RWPE2 (cell line): ENCODE results near the gene GPR55.

ENCODE experiments used
- ATAC-seq: fragments of 200-7000 bp; cut with Tn5 transposase; 3 replicates; pipeline ENCODE4 v1.9.1; 2021; ENCODE audit warnings: low read depth
- DNase-seq: peaks from one replicate; pipeline ENCODE4 v3.0.0-alpha.2; 2020; ENCODE audit warnings: low spot score
- H3K27ac ChIP-seq: fragments of 450-650 bp; 2 replicates; pipeline ENCODE4 v1.5.1; 2017; ENCODE audit warnings: mild to moderate bottlenecking; ENCODE audit not compliant: poor library complexity, severe bottlenecking
- H3K27me3 ChIP-seq: fragments of 250-450 bp; sonication (Bioruptor Pico); 2 replicates; pipeline ENCODE4 v1.5.1; 2021; ENCODE audit warnings: mild to moderate bottlenecking, moderate library complexity; ENCODE audit not compliant: insufficient read depth, poor library complexity, severe bottlenecking
- H3K36me3 ChIP-seq: fragments of 250-450 bp; sonication (Bioruptor Pico); 2 replicates; pipeline ENCODE4 v1.5.1; 2020; ENCODE audit warnings: low read depth, mild to moderate bottlenecking, moderate library complexity
- H3K4me1 ChIP-seq: fragments of 250-450 bp; sonication (Bioruptor Pico); 2 replicates; pipeline ENCODE4 v1.5.1; 2021; ENCODE audit warnings: mild to moderate bottlenecking, moderate library complexity; ENCODE audit not compliant: insufficient read depth, poor library complexity, severe bottlenecking
- H3K4me3 ChIP-seq: fragments of 250-450 bp; sonication (Bioruptor Pico); 2 replicates; pipeline ENCODE4 v1.5.1; 2021; ENCODE audit warnings: mild to moderate bottlenecking, moderate library complexity; ENCODE audit not compliant: severe bottlenecking
- H3K9me3 ChIP-seq: fragments of 250-450 bp; sonication (Bioruptor Pico); 2 replicates; pipeline ENCODE4 v1.5.1; 2021; ENCODE audit warnings: mild to moderate bottlenecking, moderate library complexity; ENCODE audit not compliant: severe bottlenecking
- TF ChIP-seq, protein P1 (sequence below): fragments of 450-650 bp; IDR thresholded peaks from one replicate; pipeline ENCODE4 v1.5.1; 2017; ENCODE audit warnings: mild to moderate bottlenecking, moderate library complexity; ENCODE audit not compliant: poor library complexity, severe bottlenecking

GPR55 gene

DNA sequence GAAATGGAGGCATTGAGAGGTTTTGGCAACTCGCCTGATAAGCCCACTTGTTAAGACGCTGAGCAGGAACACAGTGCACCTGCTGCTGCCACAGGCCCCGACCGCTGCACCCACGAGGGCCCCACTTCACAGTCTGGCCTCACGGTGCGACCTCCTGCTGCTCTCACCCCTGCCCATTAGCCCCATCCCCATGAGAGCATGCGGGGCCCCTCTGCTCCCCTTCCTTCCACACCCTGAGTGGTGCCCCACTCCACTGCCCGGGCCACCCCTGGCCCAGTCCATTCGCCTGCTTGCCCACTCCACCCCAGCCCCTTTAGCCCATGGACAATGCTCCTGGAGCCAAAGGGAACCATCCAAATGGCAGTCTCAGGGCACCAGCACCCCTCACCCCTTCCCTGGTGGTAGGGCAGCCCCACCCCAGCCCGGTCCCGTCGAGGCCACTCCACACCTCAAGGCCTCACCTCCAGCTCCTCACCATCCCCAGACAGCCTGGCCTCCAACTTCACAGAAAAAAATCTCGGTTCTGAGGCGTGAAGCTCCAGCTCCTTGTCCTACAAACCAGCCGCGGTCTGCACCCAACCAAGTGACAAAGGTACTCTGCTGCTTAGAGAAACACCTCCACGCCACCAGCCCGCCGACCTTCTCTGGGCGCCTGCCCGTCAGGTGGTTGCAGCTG lies 6.7 kb upstream of the GPR55 start:
- peak; percentile 52 for DNase-seq
- no peak overlapping the region for H3K27ac ChIP-seq
- no peak for ATAC-seq
- H3K4me1 ChIP-seq = no peaks in the 10 kb centered on the region
- H3K9me3 ChIP-seq = no peaks in the 10 kb centered on the region
- H3K4me3 ChIP-seq = no peak overlapping the region
- no peaks in the 10 kb centered on the region for H3K36me3 ChIP-seq
- H3K27me3 ChIP-seq = no peaks in the 10 kb centered on the region
- TF ChIP-seq, protein P1, sequence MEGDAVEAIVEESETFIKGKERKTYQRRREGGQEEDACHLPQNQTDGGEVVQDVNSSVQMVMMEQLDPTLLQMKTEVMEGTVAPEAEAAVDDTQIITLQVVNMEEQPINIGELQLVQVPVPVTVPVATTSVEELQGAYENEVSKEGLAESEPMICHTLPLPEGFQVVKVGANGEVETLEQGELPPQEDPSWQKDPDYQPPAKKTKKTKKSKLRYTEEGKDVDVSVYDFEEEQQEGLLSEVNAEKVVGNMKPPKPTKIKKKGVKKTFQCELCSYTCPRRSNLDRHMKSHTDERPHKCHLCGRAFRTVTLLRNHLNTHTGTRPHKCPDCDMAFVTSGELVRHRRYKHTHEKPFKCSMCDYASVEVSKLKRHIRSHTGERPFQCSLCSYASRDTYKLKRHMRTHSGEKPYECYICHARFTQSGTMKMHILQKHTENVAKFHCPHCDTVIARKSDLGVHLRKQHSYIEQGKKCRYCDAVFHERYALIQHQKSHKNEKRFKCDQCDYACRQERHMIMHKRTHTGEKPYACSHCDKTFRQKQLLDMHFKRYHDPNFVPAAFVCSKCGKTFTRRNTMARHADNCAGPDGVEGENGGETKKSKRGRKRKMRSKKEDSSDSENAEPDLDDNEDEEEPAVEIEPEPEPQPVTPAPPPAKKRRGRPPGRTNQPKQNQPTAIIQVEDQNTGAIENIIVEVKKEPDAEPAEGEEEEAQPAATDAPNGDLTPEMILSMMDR = no peak

DNA sequence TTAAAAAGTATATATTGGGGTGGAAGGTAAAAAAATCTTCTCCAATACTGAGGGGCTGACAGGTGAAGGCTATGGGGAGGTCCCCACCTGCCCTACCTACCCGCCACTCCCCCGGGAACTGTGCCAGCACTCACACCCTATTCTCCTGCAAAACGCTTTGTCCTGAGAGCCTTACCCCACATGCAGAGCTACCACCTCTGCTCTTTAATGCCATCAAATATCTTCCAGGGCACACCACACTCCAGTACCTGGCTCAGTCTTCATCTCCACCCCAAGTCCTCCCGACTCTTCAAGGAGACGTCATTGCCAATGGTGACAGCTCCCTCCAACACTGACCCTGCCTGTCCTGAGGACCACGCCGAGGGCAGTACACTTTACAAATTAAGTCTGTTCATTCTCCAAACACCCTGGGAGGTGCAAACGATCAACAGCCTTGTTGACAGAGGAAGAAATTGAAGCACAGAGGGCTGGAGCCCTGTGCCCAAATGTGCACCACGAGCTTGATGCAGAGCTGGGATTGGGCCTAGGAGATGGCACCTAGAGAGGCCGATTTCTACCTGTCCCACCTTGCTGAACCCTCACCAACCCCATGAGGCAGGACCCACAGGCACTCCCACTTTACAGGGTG lies 6.0 kb upstream of the GPR55 start:
- Histone ChIP-seq H3K27me3 (no peaks in the 10 kb centered on the region), H3K9me3 (no peaks in the 10 kb centered on the region), H3K4me1 (no peaks in the 10 kb centered on the region), H3K4me3 (no peak overlapping the region), H3K36me3 (no peaks in the 10 kb centered on the region), H3K27ac (no peak overlapping the region)
- DNase-seq (no peak), ATAC-seq (no peak)
- TF ChIP-seq, protein P1 = no peak

DNA sequence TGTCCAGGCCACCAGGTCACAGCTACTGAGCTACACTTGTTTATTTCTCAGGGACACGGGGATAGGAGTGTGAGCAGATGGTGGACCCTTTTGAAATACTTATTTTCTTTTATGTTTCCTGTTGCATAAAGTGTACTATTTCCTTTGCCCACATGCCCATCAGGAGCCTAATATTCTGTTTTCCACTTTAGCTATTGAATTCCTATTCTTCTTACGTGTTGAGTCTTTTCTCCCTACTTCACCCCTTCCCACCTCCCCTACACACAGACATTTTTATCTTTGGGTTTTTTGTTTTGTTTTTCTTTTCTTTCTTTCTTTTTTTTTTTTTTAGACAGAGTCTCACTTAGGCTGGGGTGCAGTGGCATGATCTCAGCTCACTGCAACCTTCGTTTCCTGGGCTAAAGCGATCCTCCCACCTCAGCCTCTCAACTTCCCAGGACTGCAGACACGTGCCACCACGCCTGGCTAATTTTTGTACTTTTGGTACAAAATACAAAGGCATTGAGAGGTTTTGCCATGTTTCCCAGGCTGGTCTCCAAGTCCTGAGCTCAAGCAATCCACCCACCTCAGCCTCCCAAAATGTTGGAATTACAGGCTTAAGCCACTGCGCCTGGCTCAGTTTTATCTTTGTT lies 5.2 kb upstream of the GPR55 start:
- Histone ChIP-seq H3K4me1 (no peaks in the 10 kb centered on the region), H3K36me3 (no peaks in the 10 kb centered on the region), H3K27ac (no peak overlapping the region), H3K27me3 (no peaks in the 10 kb centered on the region), H3K9me3 (no peaks in the 10 kb centered on the region), H3K4me3 (no peak overlapping the region)
- TF ChIP-seq, protein P1 = no peak
- ATAC-seq (no peak), DNase-seq (no peak)

DNA sequence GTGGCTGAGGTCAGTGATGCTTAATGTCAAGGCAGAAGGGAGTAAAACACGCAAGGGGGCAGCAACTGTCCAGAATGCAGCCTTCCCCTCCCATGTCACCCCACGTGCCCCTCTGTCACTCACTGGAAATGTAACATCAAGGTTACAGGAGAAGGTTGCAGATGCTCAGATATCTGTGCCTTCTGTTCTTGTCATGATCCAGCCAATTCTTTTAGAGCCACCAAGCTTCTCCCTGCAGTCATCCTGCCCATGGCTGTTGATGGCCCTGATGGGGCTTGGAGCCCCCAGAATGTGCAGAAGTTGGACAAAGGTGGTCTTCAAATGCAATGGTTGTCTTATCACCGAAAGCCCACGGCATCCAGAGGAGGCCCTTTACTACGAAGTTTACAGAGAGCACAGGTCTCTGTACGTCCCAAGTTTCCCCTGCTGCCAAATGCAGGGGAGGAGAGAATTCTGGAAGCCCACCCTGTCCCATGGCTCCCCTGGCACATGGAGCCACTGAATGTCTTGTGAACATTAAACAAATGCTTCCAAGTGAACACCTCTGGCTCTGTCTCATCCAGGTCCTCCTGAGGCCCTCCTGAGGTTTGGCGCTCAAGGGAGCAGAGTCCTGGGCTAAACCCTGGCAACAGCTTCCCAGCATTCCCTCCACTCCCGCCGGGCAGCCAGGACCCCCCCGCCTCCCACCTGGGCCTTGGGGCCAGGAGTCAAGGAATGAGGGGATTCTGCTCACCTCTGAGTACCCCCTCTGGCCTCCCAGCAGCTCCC lies 4.5 kb upstream of the GPR55 start:
- Histone ChIP-seq H3K27me3 (no peaks in the 10 kb centered on the region), H3K36me3 (no peaks in the 10 kb centered on the region), H3K9me3 (no peaks in the 10 kb centered on the region), H3K4me3 (no peak overlapping the region), H3K4me1 (no peaks in the 10 kb centered on the region), H3K27ac (no peak overlapping the region)
- no peak for ATAC-seq
- no peak for DNase-seq
- TF ChIP-seq, protein P1 = no peak
